Measurements from ENCODE around the gene MMAB.
A peak's percentile ranks its signal among the peaks of the same experiment; 100 is the strongest.

Gene MMAB

DNA sequence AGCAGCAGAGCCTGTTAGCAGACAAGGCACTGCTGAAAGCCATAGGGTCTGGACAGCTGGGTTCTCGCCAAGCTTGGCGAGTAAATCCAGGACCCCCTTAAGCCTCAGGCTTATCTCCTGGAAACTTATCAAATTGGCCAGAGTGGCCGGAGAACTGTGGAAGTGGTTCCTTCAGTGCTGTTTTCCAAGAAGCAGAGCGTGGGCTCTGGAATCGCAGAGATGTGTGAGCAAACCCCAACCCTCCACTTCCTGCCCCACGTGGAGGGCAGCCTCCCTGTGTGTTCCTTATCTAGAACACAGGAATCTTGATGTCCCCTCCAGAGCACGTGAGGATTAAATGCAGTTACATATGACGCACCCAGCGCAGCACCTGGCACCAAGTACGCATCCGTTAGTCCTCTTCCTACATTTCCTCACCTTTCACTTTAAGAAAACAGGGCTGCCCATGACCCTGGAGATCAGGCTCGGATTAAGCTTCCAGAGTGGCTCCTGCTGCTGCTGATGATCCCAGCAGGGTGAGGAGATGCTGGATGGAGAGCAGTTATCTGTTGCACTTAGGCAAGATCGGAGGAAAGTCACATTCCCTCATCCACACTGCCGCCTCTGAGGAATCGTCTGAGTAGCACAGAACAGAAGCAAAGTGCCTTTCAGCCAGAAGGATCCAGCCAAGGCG is 35.0 kb downstream of the MMAB start:
- DNase-seq (ENCODE audit: low spot score): no peak

DNA sequence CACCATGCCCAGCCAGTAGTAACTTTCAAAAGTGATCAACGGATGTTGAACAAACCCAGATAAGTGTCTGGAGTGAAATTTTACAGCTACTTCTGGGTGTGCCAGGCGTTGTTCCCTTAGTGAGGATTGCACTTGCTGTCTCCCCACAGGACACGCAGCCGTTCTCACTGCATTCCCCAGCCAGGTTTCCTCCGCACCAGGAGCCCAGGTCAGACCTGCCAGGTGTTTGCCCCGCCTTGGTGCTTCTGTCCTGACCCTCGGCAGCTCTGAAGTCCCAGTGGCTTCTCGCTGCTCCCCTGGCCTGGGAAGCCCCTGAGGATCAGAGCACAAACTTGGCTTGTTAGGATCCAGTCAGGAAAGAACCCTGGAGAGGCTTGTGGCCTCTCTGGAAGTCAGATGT is 36.2 kb downstream of the MMAB start:
- DNase-seq (ENCODE audit: low spot score): no peak

DNA sequence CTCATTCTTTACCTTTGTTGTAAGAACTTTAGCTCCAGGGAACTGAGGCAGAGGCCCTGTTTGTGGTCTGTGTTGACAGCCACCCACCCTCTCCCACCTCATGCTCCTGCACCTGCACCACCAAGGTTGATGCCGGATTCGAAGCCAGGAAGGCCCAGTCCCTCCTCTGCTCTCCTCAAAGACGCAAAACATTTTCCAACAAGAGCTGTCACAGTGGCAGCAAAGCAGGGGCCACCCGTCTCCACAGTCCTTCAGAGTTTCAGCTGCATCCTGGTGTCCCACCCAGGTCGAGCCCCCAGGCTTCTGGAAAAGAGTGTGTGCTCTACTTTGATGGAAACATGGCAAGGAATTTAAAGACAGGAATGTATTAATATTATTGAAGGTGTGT is 37.4 kb downstream of the MMAB start:
- DNase-seq (ENCODE audit: low spot score): no peak

DNA sequence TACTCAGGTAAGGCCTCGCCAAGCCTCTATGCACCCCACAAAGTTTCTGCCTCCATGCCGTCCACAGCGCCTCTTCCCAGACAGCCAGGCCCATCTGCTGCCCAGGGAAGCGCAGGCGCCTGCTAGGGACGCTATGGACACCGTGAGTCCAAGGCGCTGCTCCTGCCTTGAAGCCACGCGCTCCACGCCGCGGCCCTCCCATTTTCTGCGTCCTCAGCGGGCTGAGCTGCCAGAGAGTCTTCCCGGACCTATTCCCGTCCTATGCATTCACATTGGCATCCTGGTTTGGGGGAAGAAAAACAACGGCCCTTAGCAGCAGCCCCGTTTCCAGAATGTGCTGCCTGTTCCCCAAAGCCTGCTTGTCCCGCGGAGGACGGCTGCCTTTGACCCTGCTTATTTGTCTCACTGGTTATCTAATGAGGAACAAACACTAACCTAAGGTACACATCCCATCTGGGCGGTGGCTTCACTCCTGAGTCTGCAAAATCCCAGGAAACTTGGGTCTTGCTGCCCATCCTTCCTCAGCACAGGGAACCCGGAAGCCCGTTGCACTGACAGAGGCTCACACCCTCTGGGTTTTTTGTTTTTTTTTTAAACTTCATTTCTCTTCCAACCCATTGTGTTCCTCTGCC is 38.0 kb downstream of the MMAB start:
- DNase-seq (ENCODE audit: low spot score): no peak

DNA sequence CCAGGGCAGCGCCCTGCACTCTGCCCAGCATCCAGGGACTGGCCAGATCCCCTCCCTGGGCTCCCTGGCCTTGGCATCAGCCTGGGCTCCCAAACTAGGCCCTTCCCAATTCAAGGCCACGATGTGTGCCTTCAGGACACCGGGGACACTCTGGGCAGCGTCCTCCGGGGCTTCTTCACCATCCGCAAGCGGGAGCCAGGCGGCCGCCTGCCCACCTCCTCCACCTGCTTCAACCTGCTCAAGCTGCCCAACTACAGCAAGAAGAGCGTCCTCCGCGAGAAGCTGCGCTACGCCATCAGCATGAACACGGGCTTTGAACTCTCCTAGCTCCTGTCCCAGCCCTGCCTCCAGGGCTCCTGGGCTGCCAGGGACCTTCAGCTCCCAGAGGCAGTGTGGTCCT is 38.8 kb downstream of the MMAB start:
- DNase-seq (ENCODE audit: low spot score): no peak

DNA sequence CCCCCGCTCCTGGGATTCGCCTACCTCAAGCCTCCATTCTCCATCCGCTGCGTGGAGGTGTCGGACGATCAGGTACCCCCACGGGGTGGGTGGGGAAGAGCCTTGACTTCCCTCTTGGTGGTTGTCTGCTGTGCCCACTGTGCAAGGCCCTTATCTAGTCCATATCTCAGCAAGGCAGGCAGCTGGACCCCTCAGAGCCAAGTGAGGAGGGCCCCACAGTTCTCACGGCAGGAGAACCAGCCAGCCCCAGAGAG is 39.9 kb downstream of the MMAB start:
- DNase-seq (ENCODE audit: low spot score): no peak

DNA sequence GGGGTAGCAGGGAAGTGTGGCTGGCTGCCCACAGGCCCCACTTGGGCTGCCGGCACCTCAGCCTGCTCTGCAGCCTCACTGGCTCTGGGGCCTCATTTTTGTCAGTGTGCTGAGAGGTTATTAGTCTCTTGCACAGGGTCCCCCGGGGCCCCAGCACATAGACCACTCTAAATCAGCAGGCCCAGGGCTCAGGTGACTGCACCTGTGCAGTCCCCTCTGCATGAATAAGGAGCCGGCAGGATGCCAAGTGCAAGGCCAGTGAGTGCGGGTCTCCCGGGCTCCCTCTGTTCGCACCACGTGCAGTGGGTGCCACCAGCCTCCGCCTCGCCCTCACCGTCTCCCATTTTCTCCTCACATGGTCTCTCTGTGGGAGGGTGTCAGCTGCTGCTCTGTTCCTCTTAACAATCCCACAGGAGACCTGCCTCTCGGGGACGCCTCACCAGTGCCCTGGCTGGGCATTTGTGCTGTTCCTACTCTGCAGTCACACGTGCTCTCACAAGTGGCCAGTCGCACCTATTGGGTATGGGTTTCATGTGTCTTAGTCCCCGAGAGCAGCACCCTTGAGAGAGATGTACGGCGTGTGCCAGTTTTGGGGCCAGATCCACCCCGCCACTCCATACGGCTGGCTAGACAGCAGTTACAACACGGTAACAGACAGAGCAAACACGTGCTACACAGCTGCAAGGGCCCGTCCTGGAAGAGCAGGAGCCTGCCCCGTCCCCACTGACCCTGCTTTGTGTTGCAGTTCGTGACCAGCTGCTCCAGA is 40.4 kb downstream of the MMAB start:
- no peak for DNase-seq (ENCODE audit: low spot score)

DNA sequence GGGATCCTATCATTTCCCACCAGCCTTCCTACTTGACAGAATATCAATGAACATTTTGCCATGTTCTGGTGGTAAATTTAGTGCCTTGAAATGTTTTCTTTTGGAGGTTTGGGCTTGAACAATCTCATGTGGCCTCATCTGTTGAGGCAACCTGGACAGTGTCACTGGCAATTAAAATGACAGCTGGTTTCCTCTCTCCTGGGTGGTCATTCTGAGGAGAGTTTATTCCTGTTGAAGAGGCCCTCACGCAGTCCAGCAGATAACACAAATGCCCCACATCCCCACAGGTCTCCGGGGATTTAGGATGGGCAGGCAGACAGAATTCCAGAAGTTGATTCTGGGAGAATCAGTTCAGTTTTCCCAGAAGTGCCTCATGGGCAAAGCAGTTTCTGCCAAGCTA is 41.9 kb downstream of the MMAB start:
- no peak for DNase-seq (ENCODE audit: low spot score)

DNA sequence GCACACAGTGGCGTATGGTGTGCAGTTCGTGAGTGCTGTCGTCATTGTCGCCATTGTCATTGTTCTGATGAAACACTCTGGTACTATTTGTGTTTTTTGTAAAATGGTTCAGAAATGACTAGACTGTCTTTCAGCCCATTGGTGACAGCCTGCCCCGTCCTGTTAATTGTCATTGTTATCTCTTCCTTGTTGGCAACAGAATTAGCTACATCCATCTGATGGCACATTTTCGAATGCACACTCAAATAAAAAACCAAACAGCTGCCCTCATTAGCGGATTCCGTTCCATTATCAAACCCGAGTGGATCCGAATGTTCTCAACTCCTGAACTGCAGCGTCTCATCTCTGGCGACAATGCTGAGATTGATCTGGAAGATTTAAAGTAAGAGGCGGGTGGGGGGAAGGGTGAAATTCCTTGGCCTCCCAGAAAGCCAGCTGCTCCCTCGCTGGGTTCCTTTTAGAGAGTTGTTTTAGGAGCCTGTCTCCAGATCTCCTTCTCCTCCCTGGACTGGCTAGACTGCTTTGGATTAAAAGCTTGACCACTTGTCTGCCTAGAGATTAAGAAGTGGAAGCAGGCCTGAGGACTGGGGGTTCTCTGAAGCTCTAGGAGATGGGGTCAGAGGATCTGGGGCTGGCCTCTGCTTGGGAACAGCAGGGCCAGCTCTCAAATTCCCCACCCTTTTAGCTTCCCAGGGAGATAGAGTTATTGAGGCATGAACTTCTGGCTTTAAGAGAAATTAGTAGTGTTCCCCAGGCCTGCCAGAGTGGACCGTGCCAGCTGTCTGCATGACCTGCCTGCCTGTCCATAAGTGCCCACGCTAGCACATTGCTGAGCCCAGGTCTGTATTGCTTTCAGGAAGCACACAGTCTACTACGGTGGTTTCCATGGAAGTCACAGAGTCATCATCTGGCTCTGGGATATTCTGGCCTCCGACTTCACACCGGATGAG is 43.3 kb downstream of the MMAB start:
- no peak for DNase-seq (ENCODE audit: low spot score)

DNA sequence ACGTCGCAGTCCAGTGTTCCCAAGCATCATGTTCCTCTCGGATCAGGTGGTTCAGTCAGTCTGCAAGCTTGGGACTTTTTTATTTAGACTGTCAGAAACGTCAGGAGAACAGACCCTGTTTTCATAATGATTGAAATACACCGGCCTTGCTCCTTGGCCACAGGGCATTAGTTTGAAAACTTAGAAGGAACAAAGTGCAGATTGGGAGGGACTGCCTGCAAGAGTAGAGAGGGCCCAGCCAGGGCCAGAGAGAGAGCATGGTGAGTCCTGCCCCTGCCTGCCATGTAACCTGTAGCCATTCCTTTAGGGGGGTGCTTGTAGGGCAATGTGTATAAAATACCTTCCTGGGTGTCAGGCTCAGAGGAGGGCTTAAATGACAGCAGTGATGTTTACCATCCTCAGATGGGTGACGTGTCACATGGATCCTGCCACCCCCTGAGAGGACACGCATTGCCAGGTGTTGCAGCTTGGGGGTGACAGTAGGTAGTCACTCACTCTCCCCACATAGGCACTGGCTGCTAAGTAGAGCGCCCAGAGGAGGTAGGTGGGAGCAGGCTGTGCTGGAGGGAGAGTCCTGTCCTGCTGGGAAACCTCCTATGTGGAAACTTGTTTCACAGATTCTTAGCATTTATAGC is 45.7 kb downstream of the MMAB start:
- no peak for DNase-seq (ENCODE audit: low spot score)

DNA sequence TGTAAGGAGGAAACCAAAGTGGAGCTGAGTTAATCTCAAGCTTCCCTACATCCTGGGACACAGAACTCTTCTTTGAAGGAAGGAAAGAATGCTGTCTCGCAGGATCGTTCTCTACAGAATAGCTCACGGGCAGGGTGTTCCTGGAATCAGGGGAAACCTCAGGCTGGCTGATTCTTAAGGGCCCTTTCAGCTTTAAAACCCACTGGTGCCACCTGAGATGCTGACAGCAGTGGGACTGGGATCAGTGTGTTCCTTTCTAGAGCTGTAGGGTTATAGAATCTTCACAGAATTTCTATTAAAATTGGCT is 48.1 kb downstream of the MMAB start:
- DNase-seq (ENCODE audit: low spot score): no peak

DNA sequence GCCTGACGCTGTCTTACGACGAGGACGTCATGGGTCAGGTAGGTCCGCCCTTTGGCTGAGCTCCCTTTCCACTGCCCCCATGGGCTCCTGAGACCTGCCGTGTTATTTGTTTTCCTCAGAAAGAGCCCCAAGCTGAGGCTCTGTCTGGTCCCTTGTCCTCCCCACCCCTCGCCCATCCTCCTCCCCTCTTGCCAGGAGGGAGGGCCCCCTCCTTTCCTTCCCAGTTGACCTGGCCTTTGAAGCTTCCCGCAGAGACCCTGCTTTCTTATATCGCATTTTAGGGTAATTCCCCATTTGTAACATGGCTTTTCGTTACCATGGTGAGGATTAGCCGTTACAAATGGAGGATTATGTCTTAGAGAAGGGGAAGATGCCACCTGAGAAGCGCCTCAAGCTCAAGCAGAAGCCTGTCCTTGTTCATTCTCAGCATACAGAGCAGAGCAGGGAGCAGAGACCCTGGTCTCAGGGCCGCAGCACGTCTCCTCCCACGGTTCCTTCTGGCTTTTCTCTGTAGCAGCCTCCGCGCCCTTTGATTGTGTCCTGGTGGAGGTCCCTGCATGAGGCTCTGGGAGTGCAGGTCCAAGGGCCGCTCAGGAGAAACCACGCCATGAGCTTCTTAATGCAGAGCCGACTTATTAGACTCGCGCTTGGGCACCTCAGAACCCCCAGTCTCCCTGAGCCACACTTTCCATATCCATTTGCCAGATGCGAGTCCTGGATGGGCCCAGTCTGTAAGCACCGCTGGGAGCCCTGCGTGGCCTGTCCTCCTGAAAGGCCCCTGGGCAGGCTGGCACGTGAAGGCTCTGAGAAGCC is 48.6 kb downstream of the MMAB start:
- no peak for DNase-seq (ENCODE audit: low spot score)

DNA sequence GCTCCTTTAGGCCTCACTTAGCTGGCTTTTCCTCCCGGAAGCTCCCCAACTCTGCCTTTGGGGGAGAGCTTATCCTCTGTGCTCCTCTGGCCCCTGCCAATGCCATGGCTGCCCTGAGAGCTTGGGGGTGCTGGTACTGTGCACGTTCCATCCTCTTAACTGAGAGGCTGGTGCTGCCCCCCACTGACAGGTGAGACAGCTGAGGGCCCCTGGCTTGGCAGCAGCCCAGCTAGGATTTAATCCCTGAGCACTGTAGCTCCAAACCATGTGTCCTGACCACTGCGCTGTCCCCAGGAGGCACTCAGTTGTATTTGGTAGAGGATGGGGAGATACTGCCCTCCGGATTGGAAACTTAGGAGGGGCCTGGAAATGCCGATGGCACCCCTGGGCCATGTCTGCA is 49.8 kb downstream of the MMAB start:
- DNase-seq (ENCODE audit: low spot score): no peak

DNA sequence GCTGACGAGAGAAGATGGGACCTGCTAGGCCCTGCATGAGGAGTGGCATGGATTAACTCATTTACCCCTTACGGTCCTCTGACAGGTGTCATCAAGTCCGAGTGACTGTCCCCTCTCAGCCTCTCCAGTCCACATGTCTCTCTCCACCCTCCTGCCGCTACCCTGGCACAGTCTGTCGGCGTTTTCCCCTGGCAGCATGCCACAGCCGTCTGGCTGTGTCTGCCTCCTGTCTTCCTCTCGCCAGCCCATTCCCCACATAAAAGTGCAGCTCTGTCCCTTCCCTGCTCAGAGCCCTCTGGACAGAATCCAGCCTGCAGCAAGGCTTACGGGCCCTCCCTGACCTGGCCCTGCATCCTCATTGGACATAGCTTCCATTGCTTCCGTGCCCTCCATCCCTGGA is 50.2 kb downstream of the MMAB start:
- no peak for DNase-seq (ENCODE audit: low spot score)

DNA sequence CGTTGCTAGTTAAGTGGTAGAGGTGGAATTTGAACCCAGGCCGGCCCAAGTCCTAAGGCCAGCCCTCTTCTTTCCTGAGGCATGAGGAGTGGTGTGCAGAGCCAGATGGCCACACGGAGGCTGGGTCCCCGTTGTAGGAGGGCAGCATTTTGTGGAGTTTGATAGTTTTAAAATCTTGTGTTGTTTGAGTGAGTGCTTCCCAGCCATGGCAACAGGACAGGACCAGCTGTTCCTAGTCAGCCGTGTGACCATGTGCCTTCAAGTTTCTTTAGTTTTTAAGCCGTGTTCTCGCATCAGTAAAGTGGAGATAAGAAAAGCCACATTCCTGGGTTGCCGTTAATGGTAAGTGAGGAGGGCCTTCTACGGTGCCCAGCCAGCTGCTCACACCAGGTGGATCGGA is 51.5 kb downstream of the MMAB start:
- DNase-seq (ENCODE audit: low spot score): no peak

DNA sequence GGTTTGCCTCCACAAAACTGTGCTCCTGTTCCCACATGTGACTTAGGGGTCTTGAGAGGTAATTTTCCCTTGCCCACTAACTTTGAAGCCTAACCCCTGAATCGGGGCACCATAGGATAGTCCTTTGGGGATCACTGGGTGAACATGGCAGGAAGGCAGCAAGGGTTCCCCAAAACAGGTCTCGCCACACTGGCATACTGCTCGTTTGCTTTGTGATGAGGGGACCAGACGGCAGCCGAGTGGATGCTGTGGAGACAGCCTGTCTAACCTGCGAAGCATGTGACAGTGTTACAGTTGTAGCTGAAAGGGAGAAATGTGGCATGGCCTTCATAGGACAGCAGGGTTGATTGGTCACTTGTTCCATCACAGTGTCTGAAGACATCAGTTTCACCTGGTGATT is 53.5 kb downstream of the MMAB start:
- DNase-seq (ENCODE audit: low spot score): no peak

DNA sequence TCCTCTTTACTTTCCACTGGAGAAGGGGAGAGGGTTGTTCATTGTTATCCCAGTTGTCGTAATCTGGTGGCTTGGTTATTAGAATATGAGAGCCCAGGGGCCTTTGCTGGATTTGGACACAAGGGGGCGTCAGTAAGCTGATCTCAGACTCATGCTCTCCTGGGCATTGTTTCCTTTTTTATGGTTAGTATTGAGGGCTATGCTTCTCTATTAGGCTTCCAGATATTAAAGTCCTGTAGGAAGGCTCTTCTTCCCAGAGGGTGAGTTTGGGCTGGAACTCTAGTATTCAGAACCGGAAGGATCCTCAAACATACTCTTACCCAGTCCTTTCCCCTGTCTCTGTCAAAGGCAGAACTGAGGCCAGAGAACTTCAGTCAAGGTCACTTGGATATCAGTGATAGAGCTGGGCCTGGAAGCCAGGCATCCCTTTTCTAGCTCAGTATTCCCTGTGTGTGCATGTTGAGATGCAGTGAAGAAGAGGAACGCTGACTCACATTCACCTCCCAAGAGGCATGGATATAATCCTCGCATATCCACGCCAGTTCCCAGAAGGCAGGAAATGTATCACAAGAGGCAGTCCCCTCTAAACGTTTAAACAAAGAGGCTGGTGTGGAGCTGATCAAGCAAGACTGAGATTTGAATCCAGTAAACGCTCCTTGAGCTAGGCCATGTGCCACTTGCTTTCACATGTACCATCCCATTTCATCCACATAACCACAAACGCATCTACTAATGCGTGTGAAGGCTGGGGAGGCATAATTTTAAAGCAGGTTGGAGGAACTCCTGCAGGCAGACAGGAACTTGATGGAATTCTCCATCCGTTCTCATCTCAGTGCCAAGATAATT is 54.3 kb downstream of the MMAB start:
- peak; percentile 48 for DNase-seq (ENCODE audit: low spot score)

DNA sequence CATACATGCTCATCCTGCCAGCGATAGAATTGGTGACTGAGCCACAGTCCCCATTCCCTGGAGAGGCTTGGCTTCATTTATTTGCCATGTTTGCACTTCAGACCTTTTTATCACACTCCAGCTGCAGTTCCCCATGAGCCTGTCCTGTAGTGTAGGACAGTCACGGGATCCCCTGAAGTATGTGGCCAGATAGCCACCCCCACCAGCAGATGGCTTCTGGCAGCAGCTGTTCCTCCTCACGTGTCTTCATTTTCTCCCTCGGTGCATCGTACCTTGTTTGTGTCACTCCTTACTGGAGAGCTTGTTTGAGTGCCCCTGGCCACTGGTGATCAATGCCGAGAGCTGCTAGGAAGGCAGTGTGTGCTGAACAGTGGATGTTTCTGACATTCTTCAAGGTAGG is 55.7 kb downstream of the MMAB start:
- no peak for DNase-seq (ENCODE audit: low spot score)

DNA sequence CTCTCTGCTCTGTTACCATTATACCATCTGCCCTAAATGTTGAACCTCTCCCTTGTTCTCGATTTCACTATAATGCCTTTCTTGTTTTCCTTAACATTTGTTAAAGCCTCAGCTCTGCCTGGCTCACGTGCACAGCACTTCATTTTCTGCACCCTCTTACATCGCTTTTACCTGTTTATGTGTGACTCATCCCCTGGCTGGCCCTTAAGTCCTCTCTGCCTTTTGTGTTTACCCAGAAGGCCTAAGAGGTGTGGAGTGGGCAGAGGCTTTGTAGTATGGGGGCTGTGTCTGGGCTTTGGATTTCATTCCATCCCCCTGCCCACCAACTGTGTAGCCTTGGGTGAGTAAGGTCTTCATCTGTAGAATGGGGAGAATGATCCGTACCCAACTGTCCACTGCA is 59.3 kb downstream of the MMAB start:
- DNase-seq (ENCODE audit: low spot score): no peak

DNA sequence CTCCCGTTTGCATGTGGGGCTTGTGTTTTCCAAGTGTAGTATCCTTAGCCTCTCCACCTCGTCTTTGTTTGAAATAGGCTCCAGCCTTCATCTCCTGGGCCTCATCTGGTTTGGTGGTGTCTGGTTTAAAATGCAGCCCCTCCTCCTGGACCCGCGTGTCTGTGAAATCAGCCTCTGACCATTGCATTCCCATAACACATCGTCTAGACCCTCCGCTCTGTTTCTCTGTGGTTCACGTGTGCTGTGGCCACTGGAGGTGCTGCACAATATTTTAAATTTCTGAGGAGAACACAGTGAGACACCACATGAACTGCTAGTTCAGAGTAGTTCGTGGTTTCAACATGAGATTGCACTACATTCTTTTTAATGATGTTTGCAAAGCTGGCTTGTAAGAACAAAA is 60.3 kb downstream of the MMAB start:
- DNase-seq (ENCODE audit: low spot score): no peak

DNA sequence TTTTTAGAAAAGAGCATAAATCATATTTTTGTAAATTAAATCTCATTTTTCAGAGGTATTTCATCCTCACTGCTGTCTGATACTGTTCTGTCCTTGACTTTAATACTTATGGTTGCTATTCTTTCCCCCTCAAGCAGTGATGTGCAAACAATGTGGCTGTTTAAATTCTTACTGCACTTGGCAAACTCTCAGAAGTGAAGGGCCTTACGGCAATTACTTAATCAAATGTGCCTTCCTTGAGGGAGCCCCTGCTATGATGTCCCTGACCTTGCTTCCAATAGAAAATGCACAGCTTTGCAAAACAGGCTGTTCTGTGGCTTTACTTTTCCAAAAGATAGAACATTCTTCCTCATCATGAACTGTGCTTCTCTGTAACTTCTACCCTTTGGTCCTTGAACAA is 60.7 kb downstream of the MMAB start:
- no peak for DNase-seq (ENCODE audit: low spot score)

Measured in LoVo (cell line).